Right lung (tissue), 10 donors: ENCODE data around the gene PKN3. TPM values are rescaled to one million over a fixed set of nuclear protein-coding genes. Genes with fewer than 3 reads are reported as not detected.
A peak's percentile ranks its signal among the peaks of the same experiment; 100 is the strongest.
"Not testable (repeated sequence)": the region's sequence is repeated elsewhere in the genome, so short reads cannot be mapped to it uniquely, and the experiment has no call there.

Experiments used
- DNase-seq, 2 donors: peaks; one replicate each; pipeline ENCODE4 v3.0.0-alpha.2; 2013
- long read RNA-seq, 8 donors: transcript quantifications; one replicate each; lab custom pipeline, GENCODE V29; 2026
- polyA plus RNA-seq, 5 donors: library from polyadenylated mRNA; unstranded; fragments of 120-200 nt; gene quantifications; one replicate each; pipeline versions ENCODE4 v1.2.1 to v1.2.3, GENCODE V29; 2013; ENCODE audit warnings: inconsistent platforms in 1 of 5, low replicate concordance in 1 of 5; ENCODE audit not compliant: insufficient read length in 5 of 5, insufficient read depth in 1 of 5

The PKN3 gene
- 10 to 100 TPM; 11.6 to 13.8 (median 12.8) TPM for polyA plus RNA-seq
- long read RNA-seq, donor 1, partial matches to known transcripts: 31 of 32 reads
- long read RNA-seq, donor 1, other reads (novel, unspliced or antisense): 0 of 32 reads
- long read RNA-seq, donor 2, partial matches to known transcripts: 0 of 1 reads
- long read RNA-seq, donor 2, other reads (novel, unspliced or antisense): 0 of 1 reads
- long read RNA-seq, donor 3, partial matches to known transcripts: 32 of 32 reads
- long read RNA-seq, donor 3, other reads (novel, unspliced or antisense): 0 of 32 reads
- long read RNA-seq, donor 4, partial matches to known transcripts: 0 of 6 reads
- long read RNA-seq, donor 4, other reads (novel, unspliced or antisense): 6 of 6 reads
- long read RNA-seq, donor 5, partial matches to known transcripts: 28 of 28 reads
- long read RNA-seq, donor 5, other reads (novel, unspliced or antisense): 0 of 28 reads
- long read RNA-seq, donor 6, partial matches to known transcripts: 0 of 1 reads
- long read RNA-seq, donor 6, other reads (novel, unspliced or antisense): 0 of 1 reads
- long read RNA-seq, donor 7, partial matches to known transcripts: 30 of 30 reads
- long read RNA-seq, donor 7, other reads (novel, unspliced or antisense): 0 of 30 reads
- long read RNA-seq, donor 8: 0 reads

DNA sequence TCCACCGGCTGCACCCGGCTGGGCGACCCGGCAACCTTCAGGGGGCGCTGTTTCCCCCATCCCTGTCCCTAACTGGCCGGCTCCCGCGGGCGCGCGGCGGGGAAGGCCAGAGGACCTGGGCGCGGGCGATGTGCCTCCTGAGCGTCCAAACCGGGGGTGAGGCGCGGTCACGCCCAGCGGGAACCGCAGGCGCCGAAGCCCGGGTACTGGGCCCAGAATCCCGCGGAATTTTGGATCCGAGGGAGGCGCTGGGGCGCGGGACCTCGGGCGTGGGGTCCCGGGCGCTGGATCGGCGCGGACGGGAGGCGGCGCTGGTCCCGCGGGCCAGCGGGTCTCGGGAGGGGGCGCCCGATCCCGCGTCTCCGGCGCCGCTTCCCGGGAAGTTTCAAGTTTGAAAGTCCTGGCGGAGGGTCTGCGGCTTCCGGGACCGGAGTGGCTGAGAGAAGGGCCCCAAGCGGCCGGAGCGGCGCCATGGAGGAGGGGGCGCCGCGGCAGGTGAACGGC is at the start of gene PKN3:
PKN3 (plus strand) TSS at position 59 of the 504 bp plus-strand sequence; CDS start at position 472, 413 bp downstream.
- peak; percentile 84 to 86 for DNase-seq

DNA sequence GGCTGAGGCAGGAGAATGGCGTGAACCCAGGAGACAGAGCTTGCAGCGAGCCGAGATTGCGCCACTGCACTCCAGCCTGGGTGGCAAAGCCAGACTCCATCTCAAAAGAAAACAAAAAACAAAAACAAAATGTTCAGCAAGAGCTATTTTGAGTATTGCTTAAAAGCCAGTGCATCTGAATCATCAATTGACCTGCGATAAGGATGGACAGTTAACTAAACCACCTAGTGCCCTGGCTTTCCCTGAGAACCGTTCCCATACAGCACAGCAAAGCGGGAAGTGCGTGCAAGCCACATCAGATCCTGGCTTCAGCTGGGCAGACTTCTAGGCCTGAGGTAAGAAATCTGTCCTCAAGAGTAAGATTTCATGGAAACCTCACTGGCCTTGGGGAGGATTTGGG is 48.4 kb upstream of the PKN3 start:
- no peak for DNase-seq

DNA sequence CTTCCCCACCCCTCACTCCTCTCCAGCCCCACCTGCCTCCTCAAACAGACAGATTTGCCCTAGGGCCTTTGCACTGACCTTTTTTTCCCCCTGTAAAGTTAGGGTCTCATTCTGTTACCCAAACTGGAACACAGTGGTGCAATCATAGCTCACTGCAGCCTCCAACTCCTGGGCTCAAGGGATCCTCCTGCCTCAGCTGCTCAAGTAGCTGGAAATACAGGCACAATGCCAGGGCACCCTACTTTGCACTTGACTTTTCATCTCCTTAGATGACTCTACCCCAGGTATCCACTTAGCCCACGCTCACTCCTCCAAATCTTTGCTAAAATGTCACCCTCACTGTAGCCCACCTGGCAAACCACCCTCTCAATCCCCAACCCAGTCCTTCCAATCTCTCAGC is 47.8 kb upstream of the PKN3 start:
- no peak for DNase-seq

DNA sequence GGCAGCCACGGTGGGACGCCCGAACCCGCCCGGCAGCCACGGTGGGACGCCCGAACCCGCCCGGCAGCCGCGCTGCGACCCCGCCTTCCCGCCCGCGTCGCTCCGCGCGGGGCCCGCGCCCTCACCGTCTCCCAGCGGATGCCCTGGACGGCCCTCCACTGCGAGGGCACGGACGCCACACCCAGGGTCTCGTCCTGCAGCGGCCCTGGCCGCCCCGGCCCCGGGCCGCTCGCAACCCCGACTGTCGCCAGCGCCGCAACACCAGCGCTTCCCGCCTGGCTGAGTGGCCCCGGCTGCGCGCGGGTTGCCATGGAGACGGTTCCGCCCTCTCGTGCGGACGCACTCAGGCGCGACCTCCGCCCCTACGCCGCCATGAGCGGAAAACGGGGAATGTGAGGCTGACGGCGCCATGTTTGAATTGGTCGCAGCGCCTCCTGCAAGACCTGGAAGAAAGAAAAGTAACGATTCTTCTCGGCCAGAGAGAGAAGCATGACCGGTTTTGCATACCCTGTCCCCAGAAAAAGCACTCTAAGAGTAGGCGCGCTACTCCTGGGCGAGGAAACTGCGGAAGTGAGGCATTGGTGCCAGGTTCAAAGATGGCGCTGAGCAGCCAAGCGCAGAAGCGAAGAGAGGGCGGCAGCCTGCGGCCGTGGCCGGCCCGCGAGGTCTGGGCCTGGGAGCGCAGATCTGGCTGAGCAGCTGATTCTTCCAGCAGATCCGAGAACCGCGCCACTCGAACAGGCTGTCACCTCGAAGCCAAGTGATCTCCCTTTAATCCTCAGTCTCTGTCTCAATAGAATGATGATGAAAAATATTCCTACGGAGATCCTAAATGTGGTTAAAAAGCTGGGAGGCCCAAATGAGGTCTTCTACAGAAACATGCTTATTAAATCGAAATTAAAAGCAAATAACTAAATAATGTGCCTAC is 45.6 kb upstream of the PKN3 start, which contains the start of gene DYNC2I2:
DYNC2I2 (minus strand) TSS at position 432 of the 928 bp plus-strand sequence; CDS start at position 311, 121 bp downstream.
- peak; percentile 97 for DNase-seq

DNA sequence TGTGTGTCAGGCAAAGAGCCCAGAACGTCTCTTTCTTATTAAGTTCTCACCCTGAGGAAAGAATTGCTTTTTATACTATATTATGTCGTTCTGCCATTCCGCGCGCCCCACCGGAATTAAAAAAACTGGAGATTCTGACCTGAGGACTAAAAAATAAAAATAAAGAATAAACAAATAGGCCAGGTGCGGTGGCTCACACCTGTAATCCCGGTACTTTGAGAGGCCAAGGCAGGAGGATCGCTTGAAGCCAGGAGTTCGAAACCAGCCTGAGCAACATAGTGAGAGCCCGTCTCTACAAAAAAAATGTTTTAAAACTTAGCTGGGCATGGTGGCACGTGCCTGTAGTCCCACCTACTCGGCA is 45.0 kb upstream of the PKN3 start:
- no peak for DNase-seq

DNA sequence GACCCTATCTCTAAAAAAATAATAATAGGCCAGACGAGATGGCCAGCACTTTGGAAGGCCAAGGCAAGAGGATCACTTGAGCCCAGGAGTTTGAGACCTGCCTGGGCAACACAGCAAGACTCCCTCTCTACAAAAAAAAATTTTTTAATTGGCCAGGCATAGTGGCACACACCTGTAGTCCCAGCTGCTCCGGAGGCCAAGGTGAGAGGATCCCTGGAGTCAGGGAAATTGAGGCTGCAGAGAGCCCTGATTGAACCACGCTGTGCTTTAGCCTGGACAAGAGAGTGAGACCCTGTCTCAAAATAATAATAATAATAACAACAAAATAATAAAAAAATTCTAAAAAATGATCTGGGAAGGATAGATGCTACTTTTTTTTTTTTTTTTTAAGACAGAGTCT is 44.5 kb upstream of the PKN3 start:
- no peak for DNase-seq

DNA sequence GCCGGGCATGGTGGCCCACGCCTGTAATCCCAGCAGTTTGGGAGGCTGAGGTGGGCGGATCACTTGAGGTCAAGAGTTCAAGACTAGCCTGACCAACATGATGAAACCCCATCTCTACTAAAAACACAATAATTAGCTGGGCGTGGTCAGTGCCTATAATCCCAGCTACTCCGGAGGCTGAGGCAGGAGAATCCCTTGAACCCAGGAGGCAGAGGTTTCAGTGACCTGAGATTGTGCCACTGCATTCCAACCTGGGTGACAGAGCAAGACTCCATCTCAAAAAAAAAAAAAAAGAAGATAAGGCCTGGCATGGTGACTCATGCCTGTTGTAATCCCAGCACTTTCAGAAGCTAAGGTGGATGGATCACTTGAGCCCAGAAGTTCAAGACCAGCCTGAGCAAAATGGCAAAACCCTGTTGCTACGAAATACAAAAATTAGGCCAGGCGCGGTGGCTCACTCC is 35.8 kb upstream of the PKN3 start:
- not testable (repeated sequence) for DNase-seq

DNA sequence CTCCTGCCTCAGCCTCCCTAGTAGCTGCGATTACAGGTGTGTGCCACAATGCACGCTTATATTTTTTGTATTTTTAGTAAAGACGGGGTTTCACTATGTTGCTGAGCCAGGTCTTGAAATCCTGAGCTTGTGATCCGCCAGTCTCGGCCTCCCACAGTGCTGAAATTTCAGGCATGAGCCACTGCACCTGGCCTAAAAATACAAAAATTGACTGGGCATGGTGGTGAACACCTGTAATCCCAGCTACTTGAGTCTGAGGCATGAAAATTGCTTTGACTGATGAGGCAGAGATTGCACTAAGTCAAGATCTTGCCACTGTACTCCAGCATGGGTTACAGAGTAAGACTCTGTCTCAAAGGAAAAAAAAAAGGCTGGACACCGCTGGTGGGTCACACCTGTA is 32.5 kb upstream of the PKN3 start:
- DNase-seq: no peak

DNA sequence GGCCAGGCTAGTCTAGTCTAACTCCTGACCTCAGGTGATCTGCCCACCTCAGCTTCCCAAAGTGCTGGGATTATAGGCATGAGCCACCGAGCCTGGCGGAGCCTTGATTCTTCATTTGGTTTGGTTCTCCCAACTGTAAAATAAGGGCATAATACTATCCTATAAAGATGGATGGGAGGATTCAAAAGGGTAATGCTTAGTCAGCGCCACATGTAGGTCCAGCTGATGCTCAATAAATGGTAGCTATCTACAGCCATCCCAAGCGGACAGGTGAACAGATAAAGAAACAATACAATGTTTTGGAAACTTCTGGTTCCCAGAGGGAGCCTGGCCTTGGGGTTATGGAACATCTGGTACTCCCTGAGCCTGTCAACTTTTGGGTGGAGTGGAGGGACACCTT is 26.9 kb upstream of the PKN3 start:
- no peak for DNase-seq

DNA sequence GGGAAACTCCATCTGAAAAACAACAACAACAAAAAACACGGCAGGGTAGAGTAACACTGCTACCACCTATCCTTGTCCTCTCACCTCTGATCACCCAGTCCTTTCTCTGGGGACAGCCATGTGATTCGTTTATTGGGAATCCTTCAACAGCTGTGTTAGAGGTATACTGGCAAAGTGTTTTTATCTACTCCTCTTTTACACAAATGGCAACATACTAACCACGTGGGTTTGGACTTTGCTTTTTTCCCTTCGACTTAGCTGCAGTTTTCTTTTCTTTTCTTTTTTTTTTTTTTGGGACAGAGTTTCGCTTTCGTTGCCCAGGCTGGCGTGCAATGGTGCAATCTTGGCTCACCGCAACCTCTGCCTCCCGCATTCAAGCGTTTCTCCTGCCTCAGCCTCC is 24.5 kb upstream of the PKN3 start:
- DNase-seq: no peak

DNA sequence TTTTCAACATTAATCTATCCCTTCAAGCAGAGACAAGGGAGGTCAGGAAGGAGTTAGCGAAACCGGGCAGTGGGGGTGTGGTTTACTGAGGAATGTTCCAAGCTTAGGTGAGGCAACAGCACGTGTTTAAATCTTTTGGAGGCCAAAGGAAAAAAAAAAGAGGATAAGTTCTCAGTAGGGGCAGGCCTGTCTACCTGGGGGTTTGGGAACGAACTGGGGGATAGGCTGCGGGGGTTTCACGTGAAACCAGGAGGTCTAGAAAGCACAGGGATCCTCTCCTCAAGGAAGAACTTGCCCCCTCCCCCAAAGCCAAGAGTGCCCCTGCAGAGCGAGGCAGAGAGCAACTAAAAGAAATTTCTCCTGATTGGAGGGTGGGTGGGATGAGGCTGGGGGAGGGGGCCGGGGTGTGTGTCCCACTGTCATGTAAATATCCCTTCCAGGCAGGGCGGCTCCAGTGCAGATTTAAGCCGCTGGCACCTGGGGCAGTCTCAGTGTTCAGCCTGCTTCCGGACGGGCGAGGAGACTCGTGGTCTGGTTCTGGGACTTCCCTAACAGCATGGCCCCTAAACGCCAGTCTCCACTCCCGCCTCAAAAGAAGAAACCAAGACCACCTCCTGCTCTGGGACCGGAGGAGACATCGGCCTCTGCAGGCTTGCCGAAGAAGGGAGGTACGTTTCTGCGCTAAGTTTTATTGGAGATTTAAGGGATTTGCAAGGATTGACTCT is 18.8 kb upstream of the PKN3 start:
- DNase-seq: peak in 1 of 2 donors; percentile 35

DNA sequence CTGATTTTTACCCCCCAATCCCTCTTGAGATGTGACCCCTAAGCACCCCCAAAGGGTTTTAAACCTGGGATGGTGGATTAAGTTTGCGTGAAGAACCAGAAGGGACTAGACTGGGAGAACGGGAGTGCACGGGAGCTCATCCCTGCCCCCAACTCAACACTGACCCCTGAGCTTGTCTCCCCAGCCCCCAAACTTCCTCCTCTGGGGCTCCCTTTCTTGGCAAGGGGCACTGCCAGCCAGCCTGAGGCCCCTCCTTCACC is 18.3 kb upstream of the PKN3 start:
- DNase-seq: no peak

DNA sequence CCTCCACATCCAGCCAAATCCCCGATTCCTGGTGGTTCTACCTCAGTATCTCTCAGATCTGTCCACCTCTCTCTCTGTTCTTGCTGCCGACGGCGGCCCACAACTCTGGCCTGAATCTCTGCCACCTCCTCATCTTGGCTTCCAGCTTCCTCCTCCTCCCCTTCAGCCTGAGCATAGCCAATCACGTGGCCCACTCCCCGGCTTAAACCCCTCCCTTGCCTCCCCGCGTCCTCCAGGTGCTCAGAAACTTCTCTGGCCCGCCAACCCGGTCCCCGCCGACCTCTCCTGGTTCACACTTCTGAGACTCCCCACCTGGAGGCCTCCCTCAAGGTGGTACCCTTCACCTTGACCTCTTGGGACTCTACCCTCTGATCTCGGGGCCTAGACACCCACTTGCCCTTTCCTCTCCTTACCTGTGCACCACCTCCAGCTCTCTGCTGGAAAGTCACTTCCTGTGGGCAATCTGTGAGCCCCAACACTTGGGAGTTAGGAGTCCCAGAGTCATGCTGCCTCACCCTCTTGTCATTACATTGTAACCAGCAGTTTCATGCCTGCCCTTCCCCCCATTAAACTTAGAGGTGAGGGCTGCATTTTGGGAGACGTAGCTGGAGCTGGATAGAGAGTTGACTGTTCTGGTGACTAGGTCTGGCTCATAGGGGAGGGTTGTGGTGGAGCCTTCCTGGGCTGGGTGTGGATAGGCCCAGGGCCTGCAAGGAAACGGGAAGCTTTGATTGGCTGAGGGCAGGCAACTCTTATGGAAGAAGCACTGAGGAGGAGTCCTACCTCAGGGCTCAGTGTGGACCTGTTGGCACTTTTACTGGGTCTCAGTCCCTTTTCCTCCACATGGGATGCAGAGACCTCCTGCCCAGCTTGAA is 17.7 kb upstream of the PKN3 start:
- DNase-seq: peak; percentile 74 to 78

DNA sequence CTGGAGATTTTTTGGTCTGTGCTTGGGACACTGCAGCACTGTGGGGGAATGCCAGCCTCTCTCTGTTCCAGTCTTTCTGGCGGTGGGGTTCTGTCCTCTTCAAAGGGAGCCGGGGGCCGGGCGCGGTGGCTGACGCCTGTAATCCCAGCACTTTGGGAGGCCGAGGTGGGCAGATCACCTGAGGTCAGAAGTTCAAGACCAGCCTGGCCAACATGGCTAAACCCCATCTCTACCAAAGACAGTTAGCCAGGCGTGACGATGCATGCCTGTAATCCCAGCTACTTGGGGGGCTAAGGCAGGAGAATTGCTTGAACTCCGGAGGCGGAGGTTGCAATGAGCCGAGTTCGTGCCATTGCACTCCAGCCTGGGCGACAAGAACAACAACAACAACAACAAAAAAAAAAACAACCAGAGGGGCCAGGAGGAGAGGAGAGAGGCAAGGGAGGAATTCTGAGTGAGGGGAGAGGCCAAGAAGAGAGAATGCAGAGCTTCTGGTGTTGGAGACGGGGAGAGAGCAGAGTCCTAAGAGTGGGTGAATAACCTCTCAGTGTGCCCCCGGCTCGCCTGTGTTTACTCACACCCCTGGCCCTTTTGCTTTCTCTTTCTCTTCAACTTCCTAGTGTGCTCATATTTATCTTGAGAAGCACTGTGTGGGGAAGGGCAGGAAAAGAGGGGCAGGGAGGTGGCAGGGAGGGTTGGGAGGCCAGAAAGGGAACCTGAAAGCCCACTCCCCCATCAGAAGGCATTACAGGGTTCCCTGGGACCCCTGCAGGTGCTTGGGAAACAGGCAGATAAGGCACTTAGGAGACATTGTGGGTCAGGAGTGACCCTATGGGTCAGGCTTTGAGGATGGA is 16.4 kb upstream of the PKN3 start:
- DNase-seq: no peak

DNA sequence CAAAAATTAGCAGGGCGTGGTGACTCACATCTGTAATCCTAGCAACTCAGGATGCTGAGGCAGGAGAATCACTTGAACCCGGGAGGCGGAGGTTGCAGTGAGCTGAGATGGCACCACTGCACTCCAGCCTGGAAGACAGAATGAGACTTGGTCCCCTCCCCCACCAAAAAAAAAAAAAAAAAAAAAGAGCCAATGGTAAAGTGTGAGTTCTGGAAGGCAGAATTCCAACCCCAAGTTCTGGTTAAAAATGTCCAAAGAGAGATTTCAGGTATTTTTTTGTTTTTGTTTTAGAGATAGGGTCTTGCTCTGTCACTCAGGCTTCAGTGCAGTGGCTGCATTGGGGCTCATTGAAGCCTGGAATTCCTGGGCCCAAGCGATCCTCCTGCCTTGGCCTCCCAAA is 14.8 kb upstream of the PKN3 start:
- DNase-seq: no peak

DNA sequence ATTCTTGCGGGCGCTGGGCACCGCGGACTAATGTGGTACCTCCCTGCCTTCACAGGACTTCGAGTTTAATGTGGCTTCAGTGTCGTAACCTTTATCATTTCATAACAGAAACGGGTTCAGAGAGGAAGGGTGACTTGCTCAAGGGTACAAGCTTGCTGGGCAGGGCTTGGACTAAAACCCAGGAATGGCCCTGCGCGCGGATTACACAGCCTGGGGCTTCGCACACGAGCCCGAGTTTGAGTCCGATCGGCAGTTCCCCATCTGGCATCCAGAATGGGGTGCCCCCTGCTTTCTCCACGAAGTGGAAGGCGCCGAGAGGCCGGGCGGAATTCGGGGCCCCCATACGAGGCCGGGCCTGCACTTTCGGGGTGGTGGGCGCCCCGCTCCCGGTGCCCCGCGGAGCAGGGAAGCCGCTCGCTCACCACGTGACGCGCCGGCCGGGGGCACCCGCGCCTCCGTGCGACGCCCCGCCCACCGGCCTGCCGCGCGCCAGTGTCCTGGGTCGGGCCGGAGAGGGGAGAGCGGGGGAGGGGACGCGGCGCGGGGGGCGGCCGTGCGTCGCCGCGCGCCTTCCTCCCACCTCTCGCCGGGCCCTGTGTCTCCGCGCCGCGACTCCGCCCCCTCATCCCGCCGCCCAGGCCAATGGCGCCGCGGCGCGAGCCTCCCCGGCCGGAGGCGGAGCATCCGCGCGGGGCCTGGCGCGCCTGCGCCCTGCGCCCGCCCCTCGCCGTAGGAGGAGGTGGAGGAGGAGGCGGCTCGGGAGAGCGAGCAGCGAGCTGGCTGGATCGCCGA is 13.6 kb upstream of the PKN3 start, which contains the start of gene SET:
SET (plus strand) TSS at position 722 of the 792 bp plus-strand sequence. CDS start 361 bp downstream, outside the sequence.
- peak; percentile 96 for DNase-seq

DNA sequence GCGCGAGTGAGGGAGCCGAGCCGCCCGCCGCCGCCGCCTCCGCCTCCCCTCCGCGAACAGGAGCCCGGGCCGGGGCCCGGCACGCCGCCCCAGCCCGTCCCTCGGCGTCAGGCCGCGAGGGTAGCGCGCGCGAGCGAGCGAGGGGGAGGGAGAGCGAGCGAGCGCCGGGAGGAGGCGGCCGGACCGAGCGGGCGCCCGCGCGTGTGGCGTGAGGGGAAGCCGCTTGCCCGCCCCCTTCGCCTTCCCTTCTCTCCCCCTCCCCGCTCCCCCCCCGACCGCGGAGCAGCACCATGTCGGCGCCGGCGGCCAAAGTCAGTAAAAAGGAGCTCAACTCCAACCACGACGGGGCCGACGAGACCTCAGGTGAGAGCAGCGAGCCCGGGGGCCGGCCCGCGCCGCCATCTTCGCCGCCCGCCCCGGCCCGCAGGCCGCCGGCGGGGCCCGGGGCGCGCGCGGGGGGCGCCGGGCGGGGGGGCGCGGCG is 13.0 kb upstream of the PKN3 start:
- peak in 1 of 2 donors; percentile 42 for DNase-seq
